Retinal pigment epithelial cell (primary cell): ENCODE data around the gene ZNF808.
"Not testable (repeated sequence)": the region's sequence is repeated elsewhere in the genome, so short reads cannot be mapped to it uniquely, and the experiment has no call there.

ENCODE experiments used
- DNase-seq: peaks from one replicate; pipeline ENCODE4 v3.0.0-alpha.2; 2010; ENCODE audit warnings: low read depth
- H3K4me3 ChIP-seq: 2 replicates; pipeline ENCODE4 v1.5.1; 2011; ENCODE audit warnings: mild to moderate bottlenecking, low read length, control low read depth, moderate library complexity
- CTCF ChIP-seq: conservative IDR thresholded peaks from 2 replicates; pipeline ENCODE4 v1.5.1; 2011; ENCODE audit warnings: low read depth, low read length, control low read depth, inconsistent platforms

The ZNF808 gene

GRCh38 chr19:52532480-52532879 is 5.0 kb downstream of the ZNF808 start:
- no peak for DNase-seq
- no peak overlapping the region for H3K4me3 ChIP-seq
- TF ChIP-seq CTCF: no peak

GRCh38 chr19:52533901-52534300 is 6.4 kb downstream of the ZNF808 start:
- TF ChIP-seq CTCF: no peak
- no peak for DNase-seq
- no peak overlapping the region for H3K4me3 ChIP-seq

- H3K4me3 ChIP-seq: peak overlapping the region; percentile 73
- not testable (repeated sequence) for DNase-seq
Observed at GRCh38 chr19:52535385-52535770, 7.9 kb downstream of the ZNF808 start.

GRCh38 chr19:52535771-52536447 is 8.4 kb downstream of the ZNF808 start:
- peak; percentile 12 for TF ChIP-seq CTCF
- DNase-seq: peak; percentile 36
- peak overlapping the region; percentile 73 for H3K4me3 ChIP-seq

GRCh38 chr19:52536448-52536800 is 9.0 kb downstream of the ZNF808 start:
- H3K4me3 ChIP-seq: peak overlapping the region; percentile 73
- DNase-seq: no peak
- no peak for TF ChIP-seq CTCF

GRCh38 chr19:52538815-52539214 is 11.3 kb downstream of the ZNF808 start:
- H3K4me3 ChIP-seq, DNase-seq: not testable (repeated sequence)

GRCh38 chr19:52541176-52541575 is 13.7 kb downstream of the ZNF808 start:
- DNase-seq, H3K4me3 ChIP-seq: not testable (repeated sequence)

- no peak for TF ChIP-seq CTCF
- no peak overlapping the region for H3K4me3 ChIP-seq
- DNase-seq: no peak
Observed at GRCh38 chr19:52541608-52542007, 14.1 kb downstream of the ZNF808 start.

GRCh38 chr19:52542541-52542940 is 15.1 kb downstream of the ZNF808 start:
- H3K4me3 ChIP-seq, DNase-seq: not testable (repeated sequence)
